HepG2 (cell line): ENCODE measurements around the gene ANXA6. TPM values are rescaled to one million over a fixed set of nuclear protein-coding genes. Genes with fewer than 3 reads are reported as not detected.

ENCODE experiments used
- ATAC-seq: fragments of 200-7000 bp; cut with Tn5 transposase; 3 replicates; pipeline ENCODE4 v1.9.1; 2020; ENCODE audit warnings: mild to moderate bottlenecking, moderate library complexity
- BruUV-seq: library from RNA; stranded (reverse); fragments of 400-500 nt; replicated peaks from 2 replicates; lab custom pipeline; 2021; lab: Mats Ljungman, UMichigan
- CTCF ChIA-PET: fragments of 300-600 bp; formaldehyde crosslinking; extraction: SDS; loops from one replicate; lab custom pipeline; 2021; ENCODE audit warnings: low total read pairs, inconsistent platforms, low intra/inter-chr PET ratio; lab: Yijun Ruan, JAX
- POLR2A ChIA-PET: fragments of 350-600 bp; sonication (Branson Sonifier 250); formaldehyde crosslinking; loops from one replicate; lab custom pipeline; 2020; ENCODE audit warnings: antibody characterized with exemption, inconsistent platforms; lab: Yijun Ruan, JAX
- DNase-seq: peaks from one replicate; pipeline ENCODE4 v3.0.0-alpha.2; 2015; ENCODE audit warnings: low spot score
- FAIRE-seq: peaks from 3 replicates; lab custom pipeline; 2011; peaks lifted over from hg19 to GRCh38; lab: Jason Lieb, UNC
- H2AFZ ChIP-seq: one replicate; pipeline ENCODE4 v1.6.1; 2011; ENCODE audit warnings: low read length, inconsistent platforms
- H3K27ac ChIP-seq: fragments of 300-600 bp; 3 replicates; pipeline ENCODE4 v1.8.0; 2011; ENCODE audit warnings: mixed run types, mild to moderate bottlenecking, mixed read lengths, low read length, inconsistent platforms; ENCODE audit not compliant: insufficient read depth; ENCODE audit errors: extremely low read length
- H3K27me3 ChIP-seq, 2 experiments: fragments of 200-600 bp in 1 of 2; 2 replicates in 1 of 2; 3 replicates in 1 of 2; pipeline versions ENCODE4 v1.6.0 to v1.8.0; 2011; ENCODE audit warnings: low read length in 2 of 2, mild to moderate bottlenecking in 2 of 2, moderate library complexity in 2 of 2, inconsistent platforms in 1 of 2; ENCODE audit not compliant: insufficient read depth in 2 of 2, control insufficient read depth in 1 of 2
- H3K36me3 ChIP-seq, 2 experiments: fragments of 200-600 bp in 1 of 2; replicated peaks in 1 of 2; 2 replicates in 1 of 2; 3 replicates in 1 of 2; pipeline versions ENCODE4 v1.5.1 to v1.8.0; 2011; ENCODE audit warnings: low read length in 2 of 2, inconsistent platforms in 1 of 2; ENCODE audit not compliant: insufficient read depth in 2 of 2, control insufficient read depth in 1 of 2
- H3K4me1 ChIP-seq: 2 replicates; pipeline ENCODE4 v1.5.1; 2012; ENCODE audit warnings: low read length, inconsistent platforms; ENCODE audit not compliant: insufficient read depth
- H3K4me2 ChIP-seq: 2 replicates; pipeline ENCODE4 v1.6.0; 2011; ENCODE audit warnings: low read depth, low read length, inconsistent platforms
- H3K4me3 ChIP-seq, 3 experiments: fragments of 200-600 bp in 1 of 3; sonication (generic), shearing (Covaris generic) in 1 of 3; replicated peaks in 1 of 3; 2 replicates each; pipeline ENCODE4 v1.5.1; 2011 to 2016; ENCODE audit warnings: low read length in 3 of 3, inconsistent platforms in 2 of 3, low read depth in 2 of 3, mild to moderate bottlenecking in 2 of 3, control low read depth in 1 of 3, mixed read lengths in 1 of 3; ENCODE audit not compliant: insufficient read depth in 1 of 3
- H3K79me2 ChIP-seq: one replicate; pipeline ENCODE4 v1.6.1; 2011; ENCODE audit warnings: low read length, inconsistent platforms; ENCODE audit not compliant: insufficient read depth
- H3K9ac ChIP-seq: 2 replicates; pipeline ENCODE4 v1.6.0; 2011; ENCODE audit warnings: mild to moderate bottlenecking, low read depth, low read length, inconsistent platforms; ENCODE audit not compliant: insufficient read depth
- H3K9me3 ChIP-seq: 2 replicates; pipeline ENCODE4 v1.5.1; 2012; ENCODE audit warnings: mild to moderate bottlenecking, low read length
- H4K20me1 ChIP-seq: 2 replicates; pipeline ENCODE4 v1.6.0; 2011; ENCODE audit warnings: inconsistent platforms, mild to moderate bottlenecking, low read length, moderate library complexity; ENCODE audit not compliant: insufficient read depth
- ESRRA ChIP-seq: sonication (generic); formaldehyde crosslinking; IDR thresholded peaks from 2 replicates; pipeline ENCODE4 v1.5.1; 2020; ENCODE audit warnings: mild to moderate bottlenecking, low read depth, missing genetic modification reagents
- KDM3A ChIP-seq: IDR thresholded peaks from 2 replicates; pipeline ENCODE4 v1.6.1; 2018; ENCODE audit warnings: low read depth, missing compliant biosample characterization
- KDM5A ChIP-seq: fragments of 200-600 bp; sonication (generic); IDR thresholded peaks from 2 replicates; pipeline ENCODE4 v1.7.0; 2018; ENCODE audit warnings: antibody characterized with exemption, mild to moderate bottlenecking, low read length, borderline replicate concordance
- ONECUT2 ChIP-seq: sonication (generic); formaldehyde crosslinking; IDR thresholded peaks from 2 replicates; pipeline ENCODE4 v1.4.0; 2020; ENCODE audit warnings: missing genetic modification reagents
- TMF1 ChIP-seq: sonication (generic); formaldehyde crosslinking; IDR thresholded peaks from 2 replicates; pipeline ENCODE4 v1.8.1; 2022; ENCODE audit warnings: low read depth, missing genetic modification reagents
- U2AF1 ChIP-seq: fragments of 200-400 bp; formaldehyde crosslinking; optimal IDR thresholded peaks from 2 replicates; pipeline ENCODE3; 2017; ENCODE audit warnings: mild to moderate bottlenecking, low read depth, low read length
- WGBS: methylation state at CpG from one replicate; pipeline ENCODE4 v1.1.6; 2017; ENCODE audit warnings: low lambda C conversion rate; 5-methylcytosine and 5-hydroxymethylcytosine counted together
- in situ Hi-C: cut with HindIII; loops from 2 replicates; pipeline ENCODE4 v1.10.0; 2017; ENCODE audit warnings: low pct_unique_long_range_greater_than_20kb; ENCODE audit not compliant: extremely low pct_ligation_motif_present
- intact Hi-C: fragments of 100-400 bp; cut with micrococcal nuclease; formaldehyde crosslinking; loops from one replicate; pipeline ENCODE4 v1.10.0; 2022; ENCODE audit not compliant: unreplicated experiment
- polyA plus RNA-seq, 8 experiments: library from polyadenylated mRNA; depleted of rRNA in 3 of 8; stranded (reverse) in 7 of 8; unstranded in 1 of 8; fragments of >200 nt; fragmentation: Illumina TruSeq in 4 of 8; extraction: Trizol in 4 of 8; gene quantifications; 2 replicates each; pipeline versions ENCODE4 v1.2.1 to v1.2.3, GENCODE V29; 2011 to 2016; ENCODE audit warnings: low read depth in 4 of 8, missing spikeins in 1 of 8, mixed read lengths in 1 of 8; ENCODE audit not compliant: insufficient read depth in 1 of 8
- total RNA-seq, 5 experiments: library from RNA; depleted of rRNA; stranded (reverse); fragments of >200 nt; fragmentation: Illumina TruSeq; extraction: Trizol; gene quantifications; 2 replicates each; pipeline ENCODE4 v1.2.3, GENCODE V29; 2016; ENCODE audit warnings: low read depth in 1 of 5
- TF ChIP-seq, protein P1 (sequence below), 2 experiments: IDR thresholded peaks; 2 replicates each; pipeline ENCODE4 v1.6.1; 2011 to 2012; ENCODE audit warnings: low read length in 2 of 2, borderline replicate concordance in 1 of 2, low read depth in 1 of 2, mild to moderate bottlenecking in 1 of 2, moderate library complexity in 1 of 2
- TF ChIP-seq, protein P2 (sequence below): sonication (generic); formaldehyde crosslinking; IDR thresholded peaks from 2 replicates; pipeline ENCODE4 v1.5.1; 2020; ENCODE audit warnings: mild to moderate bottlenecking, missing genetic modification reagents, moderate library complexity

Gene ANXA6
- total and polyA plus RNA-seq, 2 of the 13 experiments (the other 11 are each of a cell fraction or from before 2014, with no cell fraction given) = 103 to 125 TPM

GRCh38 chr5:151079838-151080612, 77.6 kb downstream of the ANXA6 start (continued):
- TF ChIP-seq, protein P1, sequence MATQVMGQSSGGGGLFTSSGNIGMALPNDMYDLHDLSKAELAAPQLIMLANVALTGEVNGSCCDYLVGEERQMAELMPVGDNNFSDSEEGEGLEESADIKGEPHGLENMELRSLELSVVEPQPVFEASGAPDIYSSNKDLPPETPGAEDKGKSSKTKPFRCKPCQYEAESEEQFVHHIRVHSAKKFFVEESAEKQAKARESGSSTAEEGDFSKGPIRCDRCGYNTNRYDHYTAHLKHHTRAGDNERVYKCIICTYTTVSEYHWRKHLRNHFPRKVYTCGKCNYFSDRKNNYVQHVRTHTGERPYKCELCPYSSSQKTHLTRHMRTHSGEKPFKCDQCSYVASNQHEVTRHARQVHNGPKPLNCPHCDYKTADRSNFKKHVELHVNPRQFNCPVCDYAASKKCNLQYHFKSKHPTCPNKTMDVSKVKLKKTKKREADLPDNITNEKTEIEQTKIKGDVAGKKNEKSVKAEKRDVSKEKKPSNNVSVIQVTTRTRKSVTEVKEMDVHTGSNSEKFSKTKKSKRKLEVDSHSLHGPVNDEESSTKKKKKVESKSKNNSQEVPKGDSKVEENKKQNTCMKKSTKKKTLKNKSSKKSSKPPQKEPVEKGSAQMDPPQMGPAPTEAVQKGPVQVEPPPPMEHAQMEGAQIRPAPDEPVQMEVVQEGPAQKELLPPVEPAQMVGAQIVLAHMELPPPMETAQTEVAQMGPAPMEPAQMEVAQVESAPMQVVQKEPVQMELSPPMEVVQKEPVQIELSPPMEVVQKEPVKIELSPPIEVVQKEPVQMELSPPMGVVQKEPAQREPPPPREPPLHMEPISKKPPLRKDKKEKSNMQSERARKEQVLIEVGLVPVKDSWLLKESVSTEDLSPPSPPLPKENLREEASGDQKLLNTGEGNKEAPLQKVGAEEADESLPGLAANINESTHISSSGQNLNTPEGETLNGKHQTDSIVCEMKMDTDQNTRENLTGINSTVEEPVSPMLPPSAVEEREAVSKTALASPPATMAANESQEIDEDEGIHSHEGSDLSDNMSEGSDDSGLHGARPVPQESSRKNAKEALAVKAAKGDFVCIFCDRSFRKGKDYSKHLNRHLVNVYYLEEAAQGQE (IDR thresholded peaks at IDR 0.05; ENCODE audit: borderline replicate concordance in 1 of 2, low read depth in 1 of 2, low read length in 2 of 2) = peak in 1 of 2 experiments; percentile 64; a peak in 2 of 4 replicates
- TF ChIP-seq KDM5A (0 out of 2 replicates have a peak, but pooled peaks have one; percentile 8), U2AF1 (no peak), TMF1 (0 out of 2 replicates have a peak, but pooled peaks have one; percentile 26), KDM3A (CRISPR knock-in tag) (0 out of 2 replicates have a peak, but pooled peaks have one; percentile 3)

DNA sequence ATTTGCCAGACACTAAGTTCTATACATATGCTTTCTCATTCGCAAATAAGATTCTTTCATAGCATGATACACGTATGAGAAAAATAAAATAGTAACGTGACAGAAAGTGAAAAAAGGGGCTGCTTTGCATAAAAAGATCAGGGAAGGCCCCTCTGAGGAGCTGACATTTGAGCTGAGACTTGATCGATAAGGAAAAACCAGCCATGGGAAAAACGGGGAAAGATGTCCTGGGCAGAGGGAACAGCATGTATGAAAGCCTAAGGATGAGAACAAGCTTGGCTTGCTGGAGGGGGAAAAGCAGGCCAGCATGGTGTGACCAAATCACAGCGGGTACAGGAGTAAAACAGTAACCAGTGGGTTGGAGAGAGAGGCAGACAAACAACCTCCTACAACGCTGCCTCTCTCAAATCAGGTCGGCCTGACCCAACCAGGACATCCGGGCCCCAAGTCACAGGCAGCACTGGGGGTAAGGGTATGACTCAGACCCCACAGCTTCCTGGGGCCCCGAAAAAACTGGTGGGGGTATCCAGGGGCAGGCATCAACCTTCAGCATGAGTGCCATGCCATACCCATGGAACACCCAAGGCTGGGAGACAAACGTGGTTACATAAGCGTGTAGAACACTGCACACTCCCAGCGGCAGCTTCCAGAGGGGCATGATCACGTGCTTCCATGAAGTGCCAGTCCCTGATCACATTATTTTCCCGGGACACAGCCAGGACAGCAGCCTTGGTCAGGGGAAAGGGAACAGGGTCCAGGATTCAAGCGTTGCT, 78.9 kb downstream of the ANXA6 start:
- POLR2A ChIA-PET = no interaction called here
- Histone ChIP-seq H4K20me1 (peaks cover 29% of the 10 kb centered on the region), H3K4me1 (peaks cover 65% of the 10 kb centered on the region), H3K9me3 (no peaks in the 10 kb centered on the region), H2AFZ (no peak overlapping the region), H3K36me3 (peaks cover 1 to 12% of the 10 kb centered on the region in 2 experiments; a peak in 3 of 5 replicates), H3K4me3 (no peak overlapping the region; a peak in 1 of 6 replicates), H3K27ac (no peak overlapping the region), H3K4me2 (peak overlapping the region; percentile 45; the same call in 1 of the 2 replicates), H3K27me3 (no peaks in the 10 kb centered on the region; a peak in 1 of 5 replicates), H3K9ac (peak overlapping the region; percentile 19; the same call in 1 of the 2 replicates), H3K79me2 (peaks cover 72% of the 10 kb centered on the region)
- intact Hi-C loops (no loop called here), in situ Hi-C loops (no loop called here)
- DNase-seq (no peak), FAIRE-seq (no peak), ATAC-seq (no peak)
- TF ChIP-seq ONECUT2 (CRISPR knock-in tag) (no peak), ESRRA (no peak)
- TF ChIP-seq, protein P2, sequence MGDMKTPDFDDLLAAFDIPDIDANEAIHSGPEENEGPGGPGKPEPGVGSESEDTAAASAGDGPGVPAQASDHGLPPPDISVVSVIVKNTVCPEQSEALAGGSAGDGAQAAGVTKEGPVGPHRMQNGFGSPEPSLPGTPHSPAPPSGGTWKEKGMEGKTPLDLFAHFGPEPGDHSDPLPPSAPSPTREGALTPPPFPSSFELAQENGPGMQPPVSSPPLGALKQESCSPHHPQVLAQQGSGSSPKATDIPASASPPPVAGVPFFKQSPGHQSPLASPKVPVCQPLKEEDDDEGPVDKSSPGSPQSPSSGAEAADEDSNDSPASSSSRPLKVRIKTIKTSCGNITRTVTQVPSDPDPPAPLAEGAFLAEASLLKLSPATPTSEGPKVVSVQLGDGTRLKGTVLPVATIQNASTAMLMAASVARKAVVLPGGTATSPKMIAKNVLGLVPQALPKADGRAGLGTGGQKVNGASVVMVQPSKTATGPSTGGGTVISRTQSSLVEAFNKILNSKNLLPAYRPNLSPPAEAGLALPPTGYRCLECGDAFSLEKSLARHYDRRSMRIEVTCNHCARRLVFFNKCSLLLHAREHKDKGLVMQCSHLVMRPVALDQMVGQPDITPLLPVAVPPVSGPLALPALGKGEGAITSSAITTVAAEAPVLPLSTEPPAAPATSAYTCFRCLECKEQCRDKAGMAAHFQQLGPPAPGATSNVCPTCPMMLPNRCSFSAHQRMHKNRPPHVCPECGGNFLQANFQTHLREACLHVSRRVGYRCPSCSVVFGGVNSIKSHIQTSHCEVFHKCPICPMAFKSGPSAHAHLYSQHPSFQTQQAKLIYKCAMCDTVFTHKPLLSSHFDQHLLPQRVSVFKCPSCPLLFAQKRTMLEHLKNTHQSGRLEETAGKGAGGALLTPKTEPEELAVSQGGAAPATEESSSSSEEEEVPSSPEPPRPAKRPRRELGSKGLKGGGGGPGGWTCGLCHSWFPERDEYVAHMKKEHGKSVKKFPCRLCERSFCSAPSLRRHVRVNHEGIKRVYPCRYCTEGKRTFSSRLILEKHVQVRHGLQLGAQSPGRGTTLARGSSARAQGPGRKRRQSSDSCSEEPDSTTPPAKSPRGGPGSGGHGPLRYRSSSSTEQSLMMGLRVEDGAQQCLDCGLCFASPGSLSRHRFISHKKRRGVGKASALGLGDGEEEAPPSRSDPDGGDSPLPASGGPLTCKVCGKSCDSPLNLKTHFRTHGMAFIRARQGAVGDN = peak; percentile 23; the same call in 1 of the 2 replicates
- WGBS = 94% methylated on average over 14 of the region's 16 CpGs
- BruUV-seq = no TSS peak
- CTCF ChIA-PET = no interaction called here
